Testis (tissue), 3 donors: ENCODE results near the gene NT5C1A. TPM values are rescaled to one million over a fixed set of nuclear protein-coding genes. Genes with fewer than 3 reads are reported as not detected.

Experiments used
- DNase-seq: peaks from one replicate; pipeline ENCODE4 v3.0.0-alpha.2; 2019
- H3K27ac ChIP-seq, 2 donors: fragments of 200-600 bp; sonication (generic); one replicate each; pipeline ENCODE4 v1.5.1; 2019
- H3K27me3 ChIP-seq: fragments of 200-600 bp; sonication (generic); one replicate; pipeline ENCODE4 v1.5.1; 2019
- H3K36me3 ChIP-seq: fragments of 200-600 bp; sonication (generic); one replicate; pipeline ENCODE4 v1.5.1; 2017; ENCODE audit warnings: low read depth; ENCODE audit errors: missing control alignments
- H3K4me1 ChIP-seq: fragments of 200-600 bp; sonication (generic); one replicate; pipeline ENCODE4 v1.5.1; 2019
- H3K4me3 ChIP-seq, 2 donors: fragments of 200-600 bp; sonication (generic); one replicate each; pipeline ENCODE4 v1.5.1; 2017 to 2019
- H3K9me3 ChIP-seq: fragments of 200-600 bp; sonication (generic); one replicate; pipeline ENCODE4 v1.5.1; 2017
- CTCF ChIP-seq, 3 experiments: fragments of 450-650 bp in 2 of 3; fragments of 200-600 bp in 1 of 3; sonication (generic) in 1 of 3; IDR thresholded peaks; one replicate each; pipeline ENCODE4 v1.5.1; 2016 to 2019; ENCODE audit warnings: antibody characterized with exemption in 3 of 3, mild to moderate bottlenecking in 2 of 3, moderate library complexity in 1 of 3
- POLR2A ChIP-seq: fragments of 450-650 bp; IDR thresholded peaks from one replicate; pipeline ENCODE4 v1.6.1; 2017; ENCODE audit warnings: antibody characterized with exemption, mild to moderate bottlenecking, moderate library complexity
- WGBS, 2 donors: methylation state at CpG; one replicate each; pipeline ENCODE4 v1.1.5; 2018; 5-methylcytosine and 5-hydroxymethylcytosine counted together
- intact Hi-C: fragments of 100-400 bp; cut with DNase I; formaldehyde crosslinking; loops from one replicate; pipeline ENCODE4 v1.15.1; 2023; ENCODE audit warnings: low total_unique reads
- polyA plus RNA-seq: library from polyadenylated mRNA; stranded (reverse); fragments of 350-450 nt; fragmentation: Illumina TruSeq; extraction: RNeasy Lipid Tissue Mini Kit (QIAGEN cat#74804); gene quantifications from one replicate; pipeline ENCODE4 v1.2.3, GENCODE V29; 2014; ENCODE audit warnings: low read depth, low replicate concordance; ENCODE audit not compliant: insufficient read depth
- total RNA-seq, 2 donors: library from RNA; depleted of rRNA; stranded (reverse); fragments of >200 nt; gene quantifications; one replicate each; pipeline ENCODE4 v1.2.3, GENCODE V29; 2016

The NT5C1A gene
- total and polyA plus RNA-seq, 3 donors from 2014 or later = 1.0 to 3.2 (median 2.1) TPM

DNA sequence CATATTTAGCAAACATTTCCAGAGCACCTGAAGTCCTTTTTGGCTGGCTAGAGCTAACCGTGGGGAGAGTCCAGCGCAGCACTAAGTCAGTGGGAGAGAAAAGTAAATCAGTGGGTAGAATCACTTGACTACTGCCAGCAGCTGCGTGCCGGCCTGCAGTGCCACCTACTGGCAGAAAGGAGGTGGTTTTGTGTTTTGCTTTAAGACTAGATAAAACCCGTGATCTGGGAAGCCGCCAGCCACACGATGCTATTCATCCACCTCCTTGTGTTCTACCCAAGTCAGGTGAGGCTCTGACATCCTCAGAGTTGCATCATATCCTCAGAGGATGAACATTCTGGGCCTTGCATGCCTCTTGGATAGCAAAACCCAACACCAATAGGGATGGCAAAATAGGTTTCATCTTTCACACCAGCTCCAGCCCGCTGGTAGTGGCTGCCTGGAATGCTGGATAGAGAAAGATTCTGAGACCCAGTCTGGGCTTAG is 18.3 kb downstream of the NT5C1A start:
- peaks cover 33% of the 10 kb centered on the region for H3K4me1 ChIP-seq
- no peaks in the 10 kb centered on the region for H3K9me3 ChIP-seq
- DNase-seq = peak; percentile 93
- H3K27ac ChIP-seq = peak overlapping the region in 1 of 2 donors; percentile 26
- no peaks in the 10 kb centered on the region for H3K27me3 ChIP-seq
- H3K4me3 ChIP-seq = no peak overlapping the region
- H3K36me3 ChIP-seq = no peaks in the 10 kb centered on the region
- 21 to 23% methylated on average over 8 of the region's 8 CpGs for WGBS, 2 donors
- peak; percentile 86 to 96 (median 86) for TF ChIP-seq CTCF (IDR thresholded peaks at IDR 0.05)
- TF ChIP-seq POLR2A = no peak
- intact Hi-C loops = loop anchor here (2.0 kb wide), 1 partner anchor 47 kb away; no protein-coding TSS in a partner anchor

GRCh38 chr1:39652554-39652953 is 19.4 kb downstream of the NT5C1A start:
- Histone ChIP-seq H3K27ac (peak overlapping the region in 1 of 2 donors; percentile 58), H3K4me3 (no peak overlapping the region), H3K4me1 (peaks cover 43% of the 10 kb centered on the region), H3K36me3 (no peaks in the 10 kb centered on the region), H3K27me3 (no peaks in the 10 kb centered on the region), H3K9me3 (no peaks in the 10 kb centered on the region)
- DNase-seq = no peak
- no peak for TF ChIP-seq CTCF (IDR thresholded peaks at IDR 0.05)
- TF ChIP-seq POLR2A = no peak
- WGBS, 2 donors = 73 to 78% methylated on average over 2 of the region's 2 CpGs
- intact Hi-C loops = loop anchor here (2.0 kb wide), 1 partner anchor 46 kb away; no protein-coding TSS in a partner anchor

DNA sequence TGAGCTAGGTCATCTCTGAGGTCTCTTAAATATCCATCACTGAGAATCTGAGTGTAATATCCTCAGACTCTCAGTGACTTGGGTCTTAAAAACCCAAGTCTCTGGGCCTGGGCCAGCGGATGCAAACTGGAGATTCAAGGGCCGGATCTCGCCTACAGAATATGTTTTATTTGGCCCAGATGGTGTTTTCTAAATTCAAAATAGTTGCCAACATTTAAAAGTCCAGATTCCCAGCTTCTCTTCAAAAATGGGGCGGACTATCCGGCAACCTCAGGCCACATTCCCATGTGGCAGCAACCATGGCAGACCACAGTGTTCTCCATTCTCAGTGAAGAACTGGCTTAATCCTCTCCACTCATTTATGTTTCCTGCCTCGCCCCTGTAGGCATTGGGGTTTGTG is 19.8 kb downstream of the NT5C1A start:
- H3K9me3 ChIP-seq = no peaks in the 10 kb centered on the region
- 54 to 65% methylated on average over 6 of the region's 6 CpGs for WGBS, 2 donors
- H3K4me3 ChIP-seq = no peak overlapping the region
- H3K27me3 ChIP-seq = no peaks in the 10 kb centered on the region
- DNase-seq = peak; percentile 38
- peak overlapping the region in 1 of 2 donors; percentile 58 for H3K27ac ChIP-seq
- H3K36me3 ChIP-seq = no peaks in the 10 kb centered on the region
- TF ChIP-seq POLR2A = no peak
- TF ChIP-seq CTCF (IDR thresholded peaks at IDR 0.05) = no peak
- peaks cover 45% of the 10 kb centered on the region for H3K4me1 ChIP-seq
- intact Hi-C loops = loop anchor here (2.0 kb wide), 1 partner anchor 45 kb away; no protein-coding TSS in a partner anchor

DNA sequence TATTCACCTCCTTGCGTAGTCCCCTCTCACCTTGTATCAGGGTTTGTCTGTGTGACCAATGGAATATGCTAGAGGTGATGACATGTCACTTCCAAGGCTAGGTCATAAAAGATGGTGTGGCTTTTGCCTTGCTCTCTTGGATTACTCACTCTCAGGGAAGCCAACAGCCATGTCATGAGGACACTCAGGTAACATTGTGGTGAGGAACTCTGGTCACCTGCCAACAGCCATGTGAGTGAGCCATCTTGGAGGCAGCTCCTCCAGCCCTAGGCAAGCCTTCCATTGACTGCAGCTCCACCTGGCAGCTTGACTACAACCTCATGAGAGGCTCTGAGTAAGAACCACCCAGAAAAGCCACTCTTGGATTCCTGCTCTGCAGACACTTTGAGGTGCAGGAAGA is 21.5 kb downstream of the NT5C1A start:
- no peak overlapping the region for H3K27ac ChIP-seq
- intact Hi-C loops = no loop called here
- no peak for TF ChIP-seq CTCF (IDR thresholded peaks at IDR 0.05)
- TF ChIP-seq POLR2A = no peak

DNA sequence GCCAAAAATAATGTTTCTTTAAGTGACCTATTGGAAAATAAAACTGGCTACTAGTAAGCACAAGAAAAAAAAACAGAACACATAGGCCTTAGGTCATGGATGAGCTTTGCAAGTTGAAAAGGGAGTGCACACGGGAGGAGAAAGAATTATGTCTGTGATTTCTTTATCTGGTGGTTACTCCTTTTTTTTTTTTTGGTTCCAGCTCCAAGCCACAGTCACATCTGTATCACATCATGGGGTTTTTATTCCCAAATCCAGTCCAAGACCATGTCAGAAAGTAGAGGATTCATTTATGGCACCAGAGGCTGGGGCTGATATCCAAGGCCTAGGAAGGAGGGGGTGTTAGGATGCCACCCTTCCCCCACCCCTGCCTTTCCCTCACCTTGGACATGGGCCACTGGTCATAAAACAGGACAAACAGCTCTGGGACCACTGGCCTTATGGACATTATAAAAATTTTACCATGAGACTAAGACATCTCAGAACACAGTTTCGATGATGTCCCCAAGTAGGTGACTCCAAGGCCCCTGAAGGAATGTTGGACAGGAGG is 22.2 kb downstream of the NT5C1A start:
- H3K9me3 ChIP-seq = no peaks in the 10 kb centered on the region
- TF ChIP-seq POLR2A (no peak), CTCF (IDR thresholded peaks at IDR 0.05) (no peak)
- H3K4me3 ChIP-seq = no peak overlapping the region
- peak overlapping the region in 1 of 2 donors; percentile 6 for H3K27ac ChIP-seq
- DNase-seq = no peak
- H3K36me3 ChIP-seq = no peaks in the 10 kb centered on the region
- H3K4me1 ChIP-seq = peaks cover 60% of the 10 kb centered on the region
- WGBS, 2 donors = 57 to 60% methylated on average over 2 of the region's 2 CpGs
- no peaks in the 10 kb centered on the region for H3K27me3 ChIP-seq
- intact Hi-C loops = no loop called here

More for the DNA sequence above, 21.5 kb downstream of the NT5C1A start:
- WGBS, 2 donors = 100% methylated on average over 1 of the region's 1 CpG
- H3K36me3 ChIP-seq = no peaks in the 10 kb centered on the region
- no peaks in the 10 kb centered on the region for H3K27me3 ChIP-seq
- H3K4me3 ChIP-seq = no peak overlapping the region
- peaks cover 60% of the 10 kb centered on the region for H3K4me1 ChIP-seq
- no peak for DNase-seq
- H3K9me3 ChIP-seq = no peaks in the 10 kb centered on the region
